Naive B cell (primary cell): ENCODE data around the gene JPH4. TPM values are rescaled to one million over a fixed set of nuclear protein-coding genes. Genes with fewer than 3 reads are reported as not detected.
A peak's percentile ranks its signal among the peaks of the same experiment; 100 is the strongest.

ENCODE experiments used
- ATAC-seq, 2 donors: fragments of 150-1000 bp; cut with Tn5 transposase; 2 replicates each; pipeline ENCODE4 v1.10.0; 2021; ENCODE audit warnings: low read depth in 2 of 2, mild to moderate bottlenecking in 2 of 2, moderate library complexity in 2 of 2
- DNase-seq: peaks from one replicate; pipeline ENCODE4 v3.0.0; 2022
- H3K27ac Mint-ChIP-seq, 6 donors: one replicate each; pipeline ENCODE4 v1.8.0; 2020 to 2022; ENCODE audit warnings: mild to moderate bottlenecking in 6 of 6, mixed read lengths in 6 of 6, moderate library complexity in 5 of 6, inconsistent platforms in 2 of 6
- H3K27me3 Mint-ChIP-seq, 3 donors: one replicate each; pipeline ENCODE4 v1.8.0; 2021 to 2022; ENCODE audit warnings: mixed read lengths in 3 of 3, mild to moderate bottlenecking in 1 of 3
- H3K36me3 Mint-ChIP-seq, 2 donors: one replicate each; pipeline ENCODE4 v1.8.0; 2020 to 2022; ENCODE audit warnings: mixed read lengths in 2 of 2, inconsistent platforms in 1 of 2, mild to moderate bottlenecking in 1 of 2
- H3K4me1 Mint-ChIP-seq, 3 donors: one replicate each; pipeline ENCODE4 v1.8.0; 2020 to 2022; ENCODE audit warnings: mixed read lengths in 3 of 3, inconsistent platforms in 1 of 3, mild to moderate bottlenecking in 1 of 3, moderate library complexity in 1 of 3
- H3K4me3 Mint-ChIP-seq, 8 donors: one replicate each; pipeline ENCODE4 v1.8.0; 2020 to 2022; ENCODE audit warnings: mild to moderate bottlenecking in 8 of 8, mixed read lengths in 8 of 8, moderate library complexity in 8 of 8, inconsistent platforms in 2 of 8
- H3K9me3 Mint-ChIP-seq, 7 donors: one replicate each; pipeline ENCODE4 v1.8.0; 2020 to 2022; ENCODE audit warnings: mixed read lengths in 7 of 7, mild to moderate bottlenecking in 5 of 7, inconsistent platforms in 2 of 7, moderate library complexity in 1 of 7
- polyA plus RNA-seq, 6 donors: library from polyadenylated mRNA; unstranded; fragments of 300-500 nt; fragmentation: Illumina TruSeq; gene quantifications; one replicate each; pipeline ENCODE4 v1.2.3, GENCODE V29; 2021; ENCODE audit warnings: low read depth in 6 of 6

Gene JPH4
- polyA plus RNA-seq, 6 donors from 2014 or later = 0.09 to 1.3 (median 0.17) TPM; not detected in 3

- ATAC-seq (no peak), DNase-seq (no peak)
- Mint-ChIP-seq H3K27ac (peak overlapping the region in 5 of 6 donors; percentile 83 to 98 (median 93)), H3K27me3 (no peaks in the 10 kb centered on the region), H3K4me3 (peak overlapping the region; percentile 93 to 98 (median 96)), H3K9me3 (no peaks in the 10 kb centered on the region), H3K36me3 (peaks cover 5% of the 10 kb centered on the region in 2 donors), H3K4me1 (peaks cover 43 to 53% (median 50%) of the 10 kb centered on the region in 3 donors)
Observed at GRCh38 chr14:23555533-23555881, 23.1 kb downstream of the JPH4 start.

- Mint-ChIP-seq H3K27ac (peak within 1 kb of the TSS; percentile 84 to 97 (median 94)), H3K27me3 (no peaks in the 10 kb centered on the region), H3K4me3 (peak within 1 kb of the TSS in 1 of 8 donors; percentile 29), H3K9me3 (no peaks in the 10 kb centered on the region), H3K4me1 (peaks cover 17 to 24% (median 19%) of the 10 kb centered on the region in 3 donors), H3K36me3 (no peaks in the 10 kb centered on the region)
- DNase-seq = peak; percentile 67
- ATAC-seq = peak; percentile 48 to 53
Observed at GRCh38 chr14:23551266-23552028, 27.1 kb downstream of the JPH4 start, which contains the start of gene ZFHX2. Gene ZFHX2 (minus strand): TSS chr14:23551765. CDS start chr14:23535325, 16,440 bp downstream.

- Mint-ChIP-seq H3K27ac (peak overlapping the region in 3 of 6 donors; percentile 22 to 94 (median 49)), H3K36me3 (no peaks in the 10 kb centered on the region), H3K4me1 (peaks cover 11 to 20% (median 13%) of the 10 kb centered on the region in 3 donors), H3K27me3 (no peaks in the 10 kb centered on the region), H3K4me3 (no peak overlapping the region), H3K9me3 (no peaks in the 10 kb centered on the region)
- no peak for ATAC-seq
- no peak for DNase-seq
Observed at GRCh38 chr14:23550812-23551265, 27.8 kb downstream of the JPH4 start.

GRCh38 chr14:23550131-23550811 is 28.3 kb downstream of the JPH4 start:
- Mint-ChIP-seq H3K4me3 (no peak overlapping the region), H3K9me3 (no peaks in the 10 kb centered on the region), H3K4me1 (peaks cover 6 to 16% (median 8%) of the 10 kb centered on the region in 3 donors), H3K27ac (no peak overlapping the region), H3K27me3 (peaks cover 0 to 4% (median 0%) of the 10 kb centered on the region in 3 donors), H3K36me3 (peaks cover 0 to 4% of the 10 kb centered on the region in 2 donors)
- DNase-seq (no peak), ATAC-seq (no peak)

GRCh38 chr14:23548351-23549318 is 30.0 kb downstream of the JPH4 start:
- H3K27me3 Mint-ChIP-seq = peaks cover 0 to 10% (median 0%) of the 10 kb centered on the region in 3 donors
- DNase-seq = no peak

GRCh38 chr14:23547924-23548323 is 30.7 kb downstream of the JPH4 start:
- peaks cover 4 to 12% (median 6%) of the 10 kb centered on the region in 3 donors for H3K4me1 Mint-ChIP-seq

More at GRCh38 chr14:23548351-23549318, 30.0 kb downstream of the JPH4 start:
- no peaks in the 10 kb centered on the region for H3K9me3 Mint-ChIP-seq
- peaks cover 4 to 12% (median 6%) of the 10 kb centered on the region in 3 donors for H3K4me1 Mint-ChIP-seq
- no peak overlapping the region for H3K4me3 Mint-ChIP-seq
- H3K36me3 Mint-ChIP-seq = peaks cover 0 to 8% of the 10 kb centered on the region in 2 donors
- ATAC-seq = no peak
- no peak overlapping the region for H3K27ac Mint-ChIP-seq

GRCh38 chr14:23546450-23547035 is 32.0 kb downstream of the JPH4 start:
- peak overlapping the region in 1 of 8 donors; percentile 37 for H3K4me3 Mint-ChIP-seq
- ATAC-seq (no peak), DNase-seq (no peak)
- peaks cover 0 to 18% (median 6%) of the 10 kb centered on the region in 3 donors for H3K27me3 Mint-ChIP-seq
- peaks cover 0 to 8% of the 10 kb centered on the region in 2 donors for H3K36me3 Mint-ChIP-seq
- H3K9me3 Mint-ChIP-seq = no peaks in the 10 kb centered on the region
- H3K4me1 Mint-ChIP-seq = peaks cover 0 to 8% (median under 1%) of the 10 kb centered on the region in 3 donors
- no peak overlapping the region for H3K27ac Mint-ChIP-seq

More at GRCh38 chr14:23547924-23548323, 30.7 kb downstream of the JPH4 start:
- Mint-ChIP-seq H3K27me3 (peaks cover 0 to 10% (median 0%) of the 10 kb centered on the region in 3 donors), H3K9me3 (no peaks in the 10 kb centered on the region), H3K36me3 (peaks cover 0 to 8% of the 10 kb centered on the region in 2 donors), H3K27ac (no peak overlapping the region), H3K4me3 (no peak overlapping the region)
- ATAC-seq (no peak), DNase-seq (no peak)

GRCh38 chr14:23545740-23546365 is 32.7 kb downstream of the JPH4 start:
- no peak for ATAC-seq
- H3K27ac Mint-ChIP-seq = no peak overlapping the region

GRCh38 chr14:23544511-23545447 is 33.8 kb downstream of the JPH4 start:
- ATAC-seq (no peak), DNase-seq (no peak)
- Mint-ChIP-seq H3K4me1 (no peaks in the 10 kb centered on the region), H3K4me3 (no peak overlapping the region), H3K9me3 (no peaks in the 10 kb centered on the region), H3K27ac (no peak overlapping the region), H3K27me3 (peaks cover 0 to 20% (median 6%) of the 10 kb centered on the region in 3 donors), H3K36me3 (peaks cover 0 to 8% of the 10 kb centered on the region in 2 donors)

More at GRCh38 chr14:23545740-23546365, 32.7 kb downstream of the JPH4 start:
- Mint-ChIP-seq H3K4me1 (peaks cover 0 to 1% (median 0%) of the 10 kb centered on the region in 3 donors), H3K36me3 (peaks cover 0 to 8% of the 10 kb centered on the region in 2 donors), H3K27me3 (peaks cover 0 to 20% (median 6%) of the 10 kb centered on the region in 3 donors), H3K4me3 (no peak overlapping the region), H3K9me3 (no peaks in the 10 kb centered on the region)
- DNase-seq = no peak

- Mint-ChIP-seq H3K4me3 (no peak overlapping the region), H3K9me3 (no peaks in the 10 kb centered on the region), H3K4me1 (peaks cover 0 to 5% (median 0%) of the 10 kb centered on the region in 3 donors), H3K36me3 (peaks cover 0 to 8% of the 10 kb centered on the region in 2 donors), H3K27me3 (peaks cover 6 to 20% (median 10%) of the 10 kb centered on the region in 3 donors), H3K27ac (no peak overlapping the region)
- no peak for ATAC-seq
- DNase-seq = no peak
Observed at GRCh38 chr14:23543403-23543802, 35.2 kb downstream of the JPH4 start.

GRCh38 chr14:23542261-23542660 is 36.3 kb downstream of the JPH4 start:
- H3K4me1 Mint-ChIP-seq = peaks cover 0 to 5% (median 0%) of the 10 kb centered on the region in 3 donors
- DNase-seq = no peak
- H3K36me3 Mint-ChIP-seq = peaks cover 0 to 8% of the 10 kb centered on the region in 2 donors
- H3K27ac Mint-ChIP-seq = no peak overlapping the region
- no peak for ATAC-seq
- no peak overlapping the region for H3K4me3 Mint-ChIP-seq
- H3K9me3 Mint-ChIP-seq = no peaks in the 10 kb centered on the region
- peaks cover 6 to 20% (median 10%) of the 10 kb centered on the region in 3 donors for H3K27me3 Mint-ChIP-seq
